ENCODE measurements around the gene CAMTA1. TPM values are rescaled to one million over a fixed set of nuclear protein-coding genes. Genes with fewer than 3 reads are reported as not detected.

Gene CAMTA1
- polyA plus RNA-seq, 1 experiment, result 64.9 TPM

- Histone ChIP-seq H3K4me3 (ENCODE audit: low read depth, low read length) (no peak overlapping the region), H3K27ac (ENCODE audit: low read depth, low read length) (no peak overlapping the region), H3K27me3 (ENCODE audit: control insufficient read depth, insufficient read depth, low read length) (peaks cover 39% of the 10 kb centered on the region), H3K9me3 (ENCODE audit: control insufficient read depth, insufficient read depth, low read length) (peaks cover 4% of the 10 kb centered on the region; the same call in 1 of the 2 replicates)
- ChIA-PET POLR2A (no interaction called here), CTCF (interaction anchor here (1.4 to 2.1 kb wide), 2 partner anchors 31 to 54 kb away, joined by 5 to 9 read pairs; no protein-coding TSS in a partner anchor)
- TF ChIP-seq CTCF (IDR thresholded peaks at IDR 0.05; ENCODE audit: low read depth, low read length), result no peak
- DNase-seq (ENCODE audit: low read depth, low spot score), result no peak
Observed at GRCh38 chr1:7698641-7699040, 913.4 kb downstream of the CAMTA1 start.

GRCh38 chr1:7702365-7702764, 917.1 kb downstream of the CAMTA1 start:
- CTCF ChIA-PET, result interaction anchor here (1.2 kb wide), 1 partner anchor 33 kb away, joined by 4 read pairs; no protein-coding TSS in a partner anchor
- DNase-seq (ENCODE audit: low read depth, low spot score), result no peak
- TF ChIP-seq CTCF (IDR thresholded peaks at IDR 0.05; ENCODE audit: low read depth, low read length), result no peak
- POLR2A ChIA-PET, result no interaction called here
- Histone ChIP-seq H3K4me3 (ENCODE audit: low read depth, low read length) (no peak overlapping the region), H3K27me3 (ENCODE audit: control insufficient read depth, insufficient read depth, low read length) (peaks cover 49% of the 10 kb centered on the region), H3K9me3 (ENCODE audit: control insufficient read depth, insufficient read depth, low read length) (no peaks in the 10 kb centered on the region), H3K27ac (ENCODE audit: low read depth, low read length) (no peak overlapping the region)

GRCh38 chr1:7703321-7704213, 918.3 kb downstream of the CAMTA1 start:
- no peaks in the 10 kb centered on the region for H3K9me3 ChIP-seq (ENCODE audit: control insufficient read depth, insufficient read depth, low read length)
- H3K27ac ChIP-seq (ENCODE audit: low read depth, low read length), result no peak overlapping the region
- DNase-seq (ENCODE audit: low read depth, low spot score), result no peak
- H3K27me3 ChIP-seq (ENCODE audit: control insufficient read depth, insufficient read depth, low read length), result peaks cover 52% of the 10 kb centered on the region
- H3K4me3 ChIP-seq (ENCODE audit: low read depth, low read length), result no peak overlapping the region
- ChIA-PET POLR2A (no interaction called here), CTCF (interaction anchor here (0.7 to 2.3 kb wide), 2 partner anchors 34 to 51 kb away, joined by 3 to 11 read pairs; no protein-coding TSS in a partner anchor)
- TF ChIP-seq CTCF (IDR thresholded peaks at IDR 0.05; ENCODE audit: low read depth, low read length), result no peak

DNA sequence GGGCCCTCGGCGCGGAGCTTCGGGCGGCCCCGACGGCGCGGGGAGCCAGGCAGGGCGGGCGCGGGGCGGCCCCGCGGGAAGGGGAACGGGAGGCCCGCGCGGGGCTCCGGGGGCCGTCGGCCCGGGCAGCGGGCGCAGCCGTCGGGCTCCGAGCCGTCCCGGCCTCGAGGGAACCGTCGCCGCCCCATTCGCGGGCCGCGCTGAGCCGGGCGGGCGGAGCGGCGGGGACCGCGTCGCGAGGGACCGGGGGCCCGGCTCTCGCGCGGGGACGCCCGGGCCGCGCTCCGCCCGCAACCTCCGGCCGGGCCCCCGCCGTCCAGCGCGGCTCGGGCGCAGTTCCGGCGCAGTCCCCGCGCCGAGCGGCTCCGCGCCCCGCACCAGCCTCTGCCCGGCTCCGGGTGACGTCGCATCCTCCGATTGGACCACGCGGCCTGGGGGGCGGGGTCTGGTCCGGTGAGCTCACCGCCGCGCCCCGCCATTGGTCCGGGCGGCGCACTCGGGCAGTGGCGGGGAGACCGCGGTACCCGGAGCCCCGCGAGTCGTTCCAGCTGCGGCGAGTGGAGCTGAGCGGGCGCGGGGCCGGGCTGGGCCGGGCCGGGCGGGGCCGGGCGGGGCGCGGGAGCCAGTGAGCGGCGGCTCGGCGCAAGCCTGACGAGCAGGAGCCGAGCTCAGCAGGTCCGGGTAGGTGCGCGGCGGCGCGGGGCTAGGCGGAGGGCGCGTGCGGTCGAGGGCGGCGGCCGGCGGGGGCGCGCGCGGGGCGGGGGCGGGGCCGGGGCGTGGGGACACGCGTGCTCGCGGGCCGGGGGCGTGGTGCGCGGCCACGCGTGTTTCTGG, 919.2 kb downstream of the CAMTA1 start:
- Histone ChIP-seq H3K9me3 (ENCODE audit: control insufficient read depth, insufficient read depth, low read length) (no peaks in the 10 kb centered on the region), H3K4me3 (ENCODE audit: low read depth, low read length) (peak overlapping the region; percentile 17; the same call in 1 of the 2 replicates), H3K27me3 (ENCODE audit: control insufficient read depth, insufficient read depth, low read length) (peaks cover 52% of the 10 kb centered on the region), H3K27ac (ENCODE audit: low read depth, low read length) (no peak overlapping the region)
- peak; percentile 45 for DNase-seq (ENCODE audit: low read depth, low spot score)
- ChIA-PET POLR2A (no interaction called here), CTCF (interaction anchor here (0.7 to 2.3 kb wide), 2 partner anchors 35 to 50 kb away, joined by 3 to 11 read pairs; no protein-coding TSS in a partner anchor)
- TF ChIP-seq CTCF (IDR thresholded peaks at IDR 0.05; ENCODE audit: low read depth, low read length), result no peak
